Left lung (tissue), 10 donors: ENCODE results near the gene BIRC2. TPM values are rescaled to one million over a fixed set of nuclear protein-coding genes. Genes with fewer than 3 reads are reported as not detected.
"Not testable (repeated sequence)": the region's sequence is repeated elsewhere in the genome, so short reads cannot be mapped to it uniquely, and the experiment has no call there.

Source experiments
- ATAC-seq: fragments of 200-7000 bp; cut with Tn5 transposase; one replicate; pipeline ENCODE4 v1.9.1; 2020; ENCODE audit warnings: moderate library complexity
- DNase-seq, 4 donors: peaks; one replicate each; pipeline ENCODE4 v3.0.0-alpha.2; 2013 to 2020
- H3K27ac ChIP-seq, 2 donors: fragments of 200-600 bp; sonication (generic) in 1 of 2; one replicate each; pipeline versions ENCODE4 v1.5.0 to v1.8.0; 2020 to 2021
- H3K27me3 ChIP-seq, 2 donors: fragments of 200-600 bp; sonication (generic) in 1 of 2; one replicate each; pipeline versions ENCODE4 v1.5.0 to v1.8.0; 2020 to 2021
- H3K36me3 ChIP-seq, 2 donors: fragments of 200-600 bp; sonication (generic) in 1 of 2; one replicate each; pipeline versions ENCODE4 v1.5.0 to v1.8.0; 2020 to 2021
- H3K4me1 ChIP-seq, 2 donors: fragments of 200-600 bp; one replicate each; pipeline ENCODE4 v1.8.0; 2021
- H3K4me3 ChIP-seq, 2 donors: fragments of 200-600 bp; sonication (generic) in 1 of 2; one replicate each; pipeline versions ENCODE4 v1.5.0 to v1.8.0; 2020 to 2021; ENCODE audit warnings: mild to moderate bottlenecking in 1 of 2
- H3K9me3 ChIP-seq, 2 donors: fragments of 200-600 bp; sonication (generic) in 1 of 2; one replicate each; pipeline versions ENCODE4 v1.5.0 to v1.8.0; 2020 to 2021
- intact Hi-C, 2 donors: fragments of 100-400 bp; cut with DNase I; formaldehyde crosslinking; loops; one replicate each; pipeline versions ENCODE4 v1.11.2 to v1.14.2; 2022
- polyA plus RNA-seq, 6 donors: library from polyadenylated mRNA; unstranded; fragments of 120-200 nt; gene quantifications; one replicate each; pipeline ENCODE4 v1.2.1, GENCODE V29; 2013; ENCODE audit not compliant: insufficient read length in 6 of 6
- total RNA-seq, 2 donors: library from RNA; stranded (reverse); fragmentation: NEBNext Ultra II Directional; extraction: Animal tissue kit (Norgen Biotek cat#: 25700); gene quantifications; one replicate each; pipeline ENCODE4 v1.2.1, GENCODE V29; 2021
- TF ChIP-seq, protein P1 (sequence below), 2 donors: fragments of 200-600 bp; sonication (generic) in 1 of 2; IDR thresholded peaks; one replicate each; pipeline versions ENCODE4 v1.5.0 to v1.8.0; 2021; ENCODE audit warnings: antibody characterized with exemption in 2 of 2
- donor health status: DM: no; HTN: yes; CAD: no.
- donor health status: DM: no; HTN: no; CAD: no.

BIRC2 gene
- total and polyA plus RNA-seq, 8 donors = 37.2 to 81.4 (median 71.0) TPM

DNA sequence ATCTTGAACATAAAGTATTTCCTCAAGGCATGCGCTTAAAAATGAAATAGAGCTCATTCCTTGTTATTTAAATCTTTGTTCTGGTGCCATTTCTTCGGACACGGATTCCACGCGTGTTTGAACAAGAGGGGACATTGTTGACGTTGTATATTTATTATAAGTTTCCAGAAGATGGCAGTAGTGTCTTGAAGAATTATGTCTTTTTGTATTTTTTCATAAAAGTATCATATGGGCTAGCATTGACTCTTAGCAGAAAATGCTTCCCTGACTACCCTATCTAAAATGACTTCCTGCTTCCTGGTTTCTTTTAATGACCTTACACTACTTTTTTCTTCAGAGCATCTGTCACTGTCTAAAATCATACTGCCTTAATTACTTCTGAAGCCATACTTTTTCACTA, 20.4 kb downstream of the BIRC2 start:
- H3K27me3 ChIP-seq = no peaks in the 10 kb centered on the region
- no peak overlapping the region for H3K4me3 ChIP-seq
- no peaks in the 10 kb centered on the region for H3K9me3 ChIP-seq
- peaks cover 7 to 66% of the 10 kb centered on the region in 2 donors for H3K36me3 ChIP-seq
- ATAC-seq (no peak), DNase-seq (peak in 1 of 4 donors; percentile 19)
- H3K4me1 ChIP-seq = no peaks in the 10 kb centered on the region
- intact Hi-C loops = no loop called here
- TF ChIP-seq, protein P1, sequence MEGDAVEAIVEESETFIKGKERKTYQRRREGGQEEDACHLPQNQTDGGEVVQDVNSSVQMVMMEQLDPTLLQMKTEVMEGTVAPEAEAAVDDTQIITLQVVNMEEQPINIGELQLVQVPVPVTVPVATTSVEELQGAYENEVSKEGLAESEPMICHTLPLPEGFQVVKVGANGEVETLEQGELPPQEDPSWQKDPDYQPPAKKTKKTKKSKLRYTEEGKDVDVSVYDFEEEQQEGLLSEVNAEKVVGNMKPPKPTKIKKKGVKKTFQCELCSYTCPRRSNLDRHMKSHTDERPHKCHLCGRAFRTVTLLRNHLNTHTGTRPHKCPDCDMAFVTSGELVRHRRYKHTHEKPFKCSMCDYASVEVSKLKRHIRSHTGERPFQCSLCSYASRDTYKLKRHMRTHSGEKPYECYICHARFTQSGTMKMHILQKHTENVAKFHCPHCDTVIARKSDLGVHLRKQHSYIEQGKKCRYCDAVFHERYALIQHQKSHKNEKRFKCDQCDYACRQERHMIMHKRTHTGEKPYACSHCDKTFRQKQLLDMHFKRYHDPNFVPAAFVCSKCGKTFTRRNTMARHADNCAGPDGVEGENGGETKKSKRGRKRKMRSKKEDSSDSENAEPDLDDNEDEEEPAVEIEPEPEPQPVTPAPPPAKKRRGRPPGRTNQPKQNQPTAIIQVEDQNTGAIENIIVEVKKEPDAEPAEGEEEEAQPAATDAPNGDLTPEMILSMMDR (IDR thresholded peaks at IDR 0.05) = no peak
- H3K27ac ChIP-seq = no peak overlapping the region

DNA sequence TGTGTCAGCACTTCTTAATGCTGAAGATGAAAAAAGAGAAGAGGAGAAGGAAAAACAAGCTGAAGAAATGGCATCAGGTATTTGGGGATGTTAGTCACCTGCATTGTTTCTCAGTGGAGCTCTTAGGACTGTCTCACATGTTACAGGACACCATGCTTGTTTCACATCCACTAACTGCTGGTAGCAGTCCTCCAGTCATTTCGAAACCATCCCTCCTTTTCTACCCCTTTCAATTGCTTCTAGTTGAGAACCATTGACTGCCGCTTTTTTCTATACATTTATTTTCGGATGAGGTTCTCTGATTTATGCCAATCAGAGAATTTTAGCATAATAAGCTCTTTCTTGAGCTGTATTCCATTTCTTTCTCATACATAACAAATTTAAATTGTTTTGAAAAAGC, 21.5 kb downstream of the BIRC2 start:
- H3K27me3 ChIP-seq = no peaks in the 10 kb centered on the region
- no peak overlapping the region for H3K4me3 ChIP-seq
- H3K27ac ChIP-seq = no peak overlapping the region
- H3K36me3 ChIP-seq = peaks cover 5 to 56% of the 10 kb centered on the region in 2 donors
- intact Hi-C loops = no loop called here
- H3K4me1 ChIP-seq = no peaks in the 10 kb centered on the region
- TF ChIP-seq, protein P1 (IDR thresholded peaks at IDR 0.05) = no peak
- DNase-seq (no peak), ATAC-seq (no peak)
- H3K9me3 ChIP-seq = no peaks in the 10 kb centered on the region

DNA sequence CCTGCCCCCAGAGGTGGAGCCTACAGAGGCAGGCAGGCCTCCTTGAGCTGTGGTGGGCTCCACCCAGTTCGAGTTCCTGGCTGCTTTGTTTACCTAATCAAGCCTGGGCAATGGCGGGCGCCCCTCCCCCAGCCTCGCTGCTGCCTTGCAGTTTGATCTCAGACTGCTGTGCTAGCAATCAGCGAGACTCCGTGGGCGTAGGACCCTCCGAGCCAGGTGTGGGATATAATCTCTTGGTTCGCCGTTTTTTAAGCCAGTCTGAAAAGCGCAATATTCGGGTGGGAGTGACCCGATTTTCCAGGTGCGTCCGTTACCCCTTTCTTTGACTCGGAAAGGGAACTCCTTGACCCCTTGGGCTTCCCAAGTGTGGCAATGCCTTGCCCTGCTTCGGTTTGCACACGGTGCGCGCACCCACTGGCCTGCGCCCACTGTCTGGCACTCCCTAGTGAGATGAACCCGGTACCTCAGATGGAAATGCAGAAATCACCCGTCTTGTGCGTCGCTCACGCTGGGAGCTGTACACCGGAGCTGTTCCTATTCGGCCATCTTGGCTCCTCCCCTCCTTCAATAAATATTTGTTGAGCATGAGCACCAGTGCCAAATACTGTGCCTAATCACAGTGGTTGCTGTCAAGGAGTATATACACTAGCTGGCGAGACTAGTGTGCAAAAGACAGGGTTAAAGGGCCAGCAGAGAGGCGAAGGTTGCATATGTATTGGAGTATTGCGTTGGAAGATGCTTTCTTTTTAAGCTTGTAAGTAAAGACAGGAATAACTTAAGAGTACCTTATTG, 27.8 kb downstream of the BIRC2 start:
- peaks cover 0 to 41% of the 10 kb centered on the region in 2 donors for H3K36me3 ChIP-seq
- H3K9me3 ChIP-seq, ATAC-seq, intact Hi-C loops, H3K4me1 ChIP-seq, H3K27me3 ChIP-seq, DNase-seq, H3K27ac ChIP-seq, H3K4me3 ChIP-seq: not testable (repeated sequence)

DNA sequence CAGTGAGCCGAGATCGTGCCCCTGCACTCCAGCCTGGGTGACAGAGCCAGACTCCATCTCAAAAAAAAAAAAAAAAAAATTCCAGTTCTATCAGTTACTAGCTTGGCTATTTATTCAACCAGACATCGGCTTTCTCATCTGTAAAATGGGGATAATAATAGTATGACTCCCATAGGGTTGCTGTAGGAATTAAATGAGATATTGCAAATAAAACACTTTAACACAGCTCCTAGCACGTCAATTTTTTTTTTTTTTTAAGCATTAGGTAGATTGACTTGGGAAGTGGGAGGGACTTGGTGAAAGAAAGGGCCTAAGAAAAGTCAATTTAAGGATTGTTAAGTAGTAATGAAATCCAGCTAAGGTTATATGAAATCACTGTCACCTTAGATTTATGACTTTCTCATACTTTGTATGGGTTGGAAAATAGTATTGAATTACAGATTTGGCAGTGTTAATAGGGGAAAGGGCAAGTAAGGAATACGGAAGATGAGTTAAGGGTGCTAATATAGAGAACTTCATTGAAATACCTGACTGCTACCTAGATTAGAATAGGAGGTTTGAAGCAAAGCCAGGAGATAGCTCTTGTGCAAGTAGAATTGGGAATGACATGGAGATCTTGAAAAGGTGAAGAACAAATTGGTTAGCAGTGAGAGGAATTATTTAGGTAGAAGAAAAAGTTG, 28.8 kb downstream of the BIRC2 start:
- H3K27ac ChIP-seq = no peak overlapping the region
- no peaks in the 10 kb centered on the region for H3K9me3 ChIP-seq
- intact Hi-C loops = no loop called here
- peaks cover 0 to 51% of the 10 kb centered on the region in 2 donors for H3K36me3 ChIP-seq
- no peaks in the 10 kb centered on the region for H3K27me3 ChIP-seq
- ATAC-seq (no peak), DNase-seq (no peak)
- TF ChIP-seq, protein P1 (IDR thresholded peaks at IDR 0.05) = no peak
- H3K4me1 ChIP-seq = no peaks in the 10 kb centered on the region
- no peak overlapping the region for H3K4me3 ChIP-seq

DNA sequence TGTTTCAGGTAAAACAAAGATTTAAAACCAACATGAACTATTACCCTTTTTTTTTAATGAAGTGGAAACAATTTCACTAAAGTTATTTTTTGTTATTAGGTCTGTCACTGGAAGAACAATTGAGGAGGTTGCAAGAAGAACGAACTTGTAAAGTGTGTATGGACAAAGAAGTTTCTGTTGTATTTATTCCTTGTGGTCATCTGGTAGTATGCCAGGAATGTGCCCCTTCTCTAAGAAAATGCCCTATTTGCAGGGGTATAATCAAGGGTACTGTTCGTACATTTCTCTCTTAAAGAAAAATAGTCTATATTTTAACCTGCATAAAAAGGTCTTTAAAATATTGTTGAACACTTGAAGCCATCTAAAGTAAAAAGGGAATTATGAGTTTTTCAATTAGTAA, 30.9 kb downstream of the BIRC2 start:
- DNase-seq (no peak), ATAC-seq (no peak)
- H3K27ac ChIP-seq = no peak overlapping the region
- TF ChIP-seq, protein P1 (IDR thresholded peaks at IDR 0.05) = no peak
- H3K9me3 ChIP-seq = no peaks in the 10 kb centered on the region
- no peaks in the 10 kb centered on the region for H3K27me3 ChIP-seq
- intact Hi-C loops = no loop called here
- H3K4me3 ChIP-seq = no peak overlapping the region
- H3K4me1 ChIP-seq = no peaks in the 10 kb centered on the region
- peaks cover 0 to 60% of the 10 kb centered on the region in 2 donors for H3K36me3 ChIP-seq
